ENCODE measurements around the gene RAB11FIP3.

DNA sequence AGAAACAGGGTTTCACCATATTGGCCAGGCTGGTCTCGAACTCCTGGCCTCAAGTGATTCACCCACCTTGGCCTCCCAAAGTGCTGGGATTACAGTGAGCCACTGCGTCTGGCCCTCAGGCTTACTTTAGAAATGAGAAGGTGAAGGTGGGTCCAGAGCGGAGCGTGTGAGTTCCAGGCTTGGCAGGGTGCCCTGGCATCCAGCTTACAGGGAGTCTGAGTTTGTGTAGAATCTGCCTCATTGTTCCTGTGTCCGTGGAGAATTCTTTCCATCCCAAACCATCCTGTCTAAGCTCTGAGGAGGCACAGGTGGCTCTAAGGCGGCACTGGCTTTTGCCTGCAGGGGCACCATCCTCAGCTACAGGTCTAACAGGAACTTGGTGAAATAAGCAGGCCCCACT lies 50.6 kb downstream of the RAB11FIP3 start:
- TF ChIP-seq POLR2AphosphoS5 (IDR thresholded peaks at IDR 0.05; ENCODE audit: low read depth, low read length) (no peak), POLR2A (IDR thresholded peaks at IDR 0.05; ENCODE audit: low read depth, low read length) (no peak), TAF1 (IDR thresholded peaks at IDR 0.05; ENCODE audit: borderline replicate concordance, low read depth, low read length) (no peak)
